Gastrocnemius medialis (tissue), 4 donors: ENCODE results near the gene EDC4. TPM values are rescaled to one million over a fixed set of nuclear protein-coding genes. Genes with fewer than 3 reads are reported as not detected.

ENCODE experiments used
- ATAC-seq, 2 donors: fragments of 150-250 bp; one replicate each; pipeline ENCODE4 v1.9.1; 2016
- DNase-seq, 2 donors: peaks; one replicate each; pipeline ENCODE4 v3.0.0-alpha.2; 2019
- H3K27ac ChIP-seq, 4 donors: fragments of 200-600 bp; sonication (generic); 1 replicate in 1 of 4; 2 replicates in 3 of 4; pipeline ENCODE4 v1.5.1; 2016 to 2018; ENCODE audit warnings: mild to moderate bottlenecking in 2 of 4, moderate library complexity in 1 of 4
- H3K27me3 ChIP-seq, 3 donors: fragments of 200-600 bp; sonication (generic) in 2 of 3; 1 replicate in 1 of 3; 2 replicates in 2 of 3; pipeline versions ENCODE4 v1.5.1 to v1.6.0; 2016 to 2019; ENCODE audit warnings: mild to moderate bottlenecking in 1 of 3, moderate library complexity in 1 of 3
- H3K36me3 ChIP-seq, 2 donors: fragments of 200-600 bp; sonication (generic) in 1 of 2; one replicate each; pipeline ENCODE4 v1.5.1; 2017 to 2018
- H3K4me1 ChIP-seq, 2 donors: fragments of 200-600 bp; sonication (generic) in 1 of 2; one replicate each; pipeline ENCODE4 v1.5.1; 2016 to 2017; ENCODE audit warnings: mild to moderate bottlenecking in 2 of 2
- H3K4me3 ChIP-seq, 4 donors: fragments of 200-600 bp; sonication (generic) in 3 of 4; 1 replicate in 1 of 4; 2 replicates in 3 of 4; pipeline ENCODE4 v1.5.1; 2016 to 2019; ENCODE audit warnings: mild to moderate bottlenecking in 2 of 4
- H3K9me3 ChIP-seq, 3 donors: fragments of 200-600 bp; sonication (generic) in 2 of 3; 1 replicate in 1 of 3; 2 replicates in 2 of 3; pipeline ENCODE4 v1.5.1; 2016 to 2019
- POLR2A ChIP-seq, 2 donors: fragments of 450-650 bp; IDR thresholded peaks; one replicate each; pipeline ENCODE4 v1.6.1; 2017; ENCODE audit warnings: antibody characterized with exemption in 2 of 2, mild to moderate bottlenecking in 2 of 2, moderate library complexity in 2 of 2
- in situ Hi-C, 4 donors: fragments of 200-750 bp; cut with MboI; loops; one replicate each; pipeline versions ENCODE4 v1.15.0 to v1.8.0; 2017; ENCODE audit warnings: low sequenced_read_pairs in 4 of 4
- intact Hi-C: fragments of 100-400 bp; cut with DNase I; formaldehyde crosslinking; loops from one replicate; pipeline ENCODE4 v1.15.1; 2023; ENCODE audit warnings: low total_unique reads
- total RNA-seq, 4 donors: library from RNA; depleted of rRNA; stranded (reverse); fragments of >200 nt; gene quantifications; one replicate each; pipeline versions ENCODE4 v1.1.0 to v1.2.3, GENCODE V29; 2016
- TF ChIP-seq, protein P1 (sequence below), 5 experiments: fragments of 450-650 bp in 3 of 5; fragments of 200-600 bp in 2 of 5; sonication (generic) in 2 of 5; IDR thresholded peaks in 4 of 5; conservative IDR thresholded peaks in 1 of 5; 1 replicate in 4 of 5; 2 replicates in 1 of 5; pipeline ENCODE4 v1.5.1; 2016 to 2019; ENCODE audit warnings: antibody characterized with exemption in 5 of 5, mild to moderate bottlenecking in 3 of 5, moderate library complexity in 3 of 5

Gene EDC4
- total RNA-seq, 4 donors from 2014 or later, result 27.5 to 58.9 (median 48.5) TPM

- peak overlapping the region; percentile 70 to 100 (median 94) for H3K27ac ChIP-seq
- DNase-seq, result no peak
- in situ Hi-C loops (no loop called here), intact Hi-C loops (no loop called here)
- no peaks in the 10 kb centered on the region for H3K27me3 ChIP-seq
- H3K36me3 ChIP-seq, result no peaks in the 10 kb centered on the region
- no peak for ATAC-seq
- no peak overlapping the region for H3K4me3 ChIP-seq
- no peaks in the 10 kb centered on the region for H3K9me3 ChIP-seq
- H3K4me1 ChIP-seq, result peaks cover 50 to 59% of the 10 kb centered on the region in 2 donors
- no peak for TF ChIP-seq POLR2A (IDR thresholded peaks at IDR 0.05)
- TF ChIP-seq, protein P1, sequence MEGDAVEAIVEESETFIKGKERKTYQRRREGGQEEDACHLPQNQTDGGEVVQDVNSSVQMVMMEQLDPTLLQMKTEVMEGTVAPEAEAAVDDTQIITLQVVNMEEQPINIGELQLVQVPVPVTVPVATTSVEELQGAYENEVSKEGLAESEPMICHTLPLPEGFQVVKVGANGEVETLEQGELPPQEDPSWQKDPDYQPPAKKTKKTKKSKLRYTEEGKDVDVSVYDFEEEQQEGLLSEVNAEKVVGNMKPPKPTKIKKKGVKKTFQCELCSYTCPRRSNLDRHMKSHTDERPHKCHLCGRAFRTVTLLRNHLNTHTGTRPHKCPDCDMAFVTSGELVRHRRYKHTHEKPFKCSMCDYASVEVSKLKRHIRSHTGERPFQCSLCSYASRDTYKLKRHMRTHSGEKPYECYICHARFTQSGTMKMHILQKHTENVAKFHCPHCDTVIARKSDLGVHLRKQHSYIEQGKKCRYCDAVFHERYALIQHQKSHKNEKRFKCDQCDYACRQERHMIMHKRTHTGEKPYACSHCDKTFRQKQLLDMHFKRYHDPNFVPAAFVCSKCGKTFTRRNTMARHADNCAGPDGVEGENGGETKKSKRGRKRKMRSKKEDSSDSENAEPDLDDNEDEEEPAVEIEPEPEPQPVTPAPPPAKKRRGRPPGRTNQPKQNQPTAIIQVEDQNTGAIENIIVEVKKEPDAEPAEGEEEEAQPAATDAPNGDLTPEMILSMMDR (IDR thresholded peaks at IDR 0.05 in 4 of 5, conservative IDR thresholded peaks at IDR 0.05 in 1 of 5), result no peak
Observed at GRCh38 chr16:67897231-67897630, 24.4 kb downstream of the EDC4 start.

DNA sequence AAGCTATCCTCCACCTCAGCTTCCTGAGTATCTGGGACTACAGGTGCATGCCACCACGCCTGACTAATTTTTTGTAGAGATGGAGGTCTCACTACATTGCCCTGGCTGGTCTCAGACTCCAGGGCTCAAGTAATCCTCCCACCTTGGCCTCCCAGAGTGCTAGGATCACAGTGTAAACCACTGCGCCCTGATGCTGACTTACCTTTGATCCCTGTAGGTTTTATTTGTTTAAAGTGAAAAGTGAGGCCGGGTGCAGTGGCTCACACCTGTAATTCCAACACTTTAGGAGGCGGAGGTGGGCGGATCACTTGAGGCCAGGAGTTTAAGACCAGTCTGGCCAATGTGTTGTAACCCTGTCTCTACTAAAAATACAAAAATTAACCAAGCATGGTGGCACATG lies 28.9 kb downstream of the EDC4 start:
- DNase-seq, result no peak
- no peaks in the 10 kb centered on the region for H3K9me3 ChIP-seq
- intact Hi-C loops, result no loop called here

DNA sequence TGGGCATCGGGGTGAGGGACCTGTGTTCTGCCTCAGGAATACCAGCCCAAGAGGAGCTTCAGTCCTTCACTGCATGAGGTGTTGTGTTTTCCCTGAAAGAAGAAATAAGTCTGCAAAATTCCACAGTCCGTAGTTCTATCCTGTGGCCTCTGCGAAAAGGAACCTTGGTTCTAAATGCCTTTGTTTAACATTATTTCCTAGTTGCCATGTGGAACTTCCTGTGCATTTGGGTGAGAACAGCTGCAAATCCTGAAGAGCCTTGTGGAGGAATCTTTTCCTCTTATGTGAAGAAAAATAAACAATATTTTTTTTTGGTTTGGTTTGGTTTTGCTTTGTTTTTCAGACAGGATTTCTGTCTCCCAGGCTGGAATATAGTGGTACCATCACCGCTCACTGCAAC lies 30.0 kb downstream of the EDC4 start:
- Histone ChIP-seq H3K36me3 (no peaks in the 10 kb centered on the region), H3K9me3 (no peaks in the 10 kb centered on the region), H3K4me3 (no peak overlapping the region), H3K4me1 (peaks cover 19 to 20% of the 10 kb centered on the region in 2 donors), H3K27ac (peak overlapping the region in 1 of 4 donors; percentile 21), H3K27me3 (no peaks in the 10 kb centered on the region)
- no peak for ATAC-seq
- in situ Hi-C loops, result no loop called here
- intact Hi-C loops, result no loop called here
- TF ChIP-seq, protein P1 (IDR thresholded peaks at IDR 0.05 in 4 of 5, conservative IDR thresholded peaks at IDR 0.05 in 1 of 5), result no peak
- DNase-seq, result no peak

More for the DNA sequence above, 28.9 kb downstream of the EDC4 start:
- H3K27me3 ChIP-seq, result no peaks in the 10 kb centered on the region
- in situ Hi-C loops, result no loop called here
- no peak for TF ChIP-seq POLR2A (IDR thresholded peaks at IDR 0.05)
- TF ChIP-seq, protein P1 (IDR thresholded peaks at IDR 0.05 in 4 of 5, conservative IDR thresholded peaks at IDR 0.05 in 1 of 5), result no peak
- H3K36me3 ChIP-seq, result no peaks in the 10 kb centered on the region
- no peak for ATAC-seq
- no peak overlapping the region for H3K4me3 ChIP-seq
- no peak overlapping the region for H3K27ac ChIP-seq
- H3K4me1 ChIP-seq, result peaks cover 27 to 30% of the 10 kb centered on the region in 2 donors

GRCh38 chr16:67907397-67908180 lies 34.7 kb downstream of the EDC4 start:
- H3K36me3 ChIP-seq, result peaks cover 0 to 34% of the 10 kb centered on the region in 2 donors

More at GRCh38 chr16:67907397-67908180, 34.7 kb downstream of the EDC4 start:
- peaks cover 12 to 19% of the 10 kb centered on the region in 2 donors for H3K4me1 ChIP-seq
- intact Hi-C loops, result no loop called here
- no peak for TF ChIP-seq POLR2A (IDR thresholded peaks at IDR 0.05)
- TF ChIP-seq, protein P1 (IDR thresholded peaks at IDR 0.05 in 4 of 5, conservative IDR thresholded peaks at IDR 0.05 in 1 of 5), result no peak
- H3K27me3 ChIP-seq, result no peaks in the 10 kb centered on the region
- in situ Hi-C loops, result no loop called here
- H3K27ac ChIP-seq, result peak overlapping the region in 2 of 4 donors; percentile 9 to 20
- ATAC-seq, result no peak
- H3K4me3 ChIP-seq, result no peak overlapping the region
- H3K9me3 ChIP-seq, result no peaks in the 10 kb centered on the region
- no peak for DNase-seq
